ENCODE results near the gene SPACA7.

DNA sequence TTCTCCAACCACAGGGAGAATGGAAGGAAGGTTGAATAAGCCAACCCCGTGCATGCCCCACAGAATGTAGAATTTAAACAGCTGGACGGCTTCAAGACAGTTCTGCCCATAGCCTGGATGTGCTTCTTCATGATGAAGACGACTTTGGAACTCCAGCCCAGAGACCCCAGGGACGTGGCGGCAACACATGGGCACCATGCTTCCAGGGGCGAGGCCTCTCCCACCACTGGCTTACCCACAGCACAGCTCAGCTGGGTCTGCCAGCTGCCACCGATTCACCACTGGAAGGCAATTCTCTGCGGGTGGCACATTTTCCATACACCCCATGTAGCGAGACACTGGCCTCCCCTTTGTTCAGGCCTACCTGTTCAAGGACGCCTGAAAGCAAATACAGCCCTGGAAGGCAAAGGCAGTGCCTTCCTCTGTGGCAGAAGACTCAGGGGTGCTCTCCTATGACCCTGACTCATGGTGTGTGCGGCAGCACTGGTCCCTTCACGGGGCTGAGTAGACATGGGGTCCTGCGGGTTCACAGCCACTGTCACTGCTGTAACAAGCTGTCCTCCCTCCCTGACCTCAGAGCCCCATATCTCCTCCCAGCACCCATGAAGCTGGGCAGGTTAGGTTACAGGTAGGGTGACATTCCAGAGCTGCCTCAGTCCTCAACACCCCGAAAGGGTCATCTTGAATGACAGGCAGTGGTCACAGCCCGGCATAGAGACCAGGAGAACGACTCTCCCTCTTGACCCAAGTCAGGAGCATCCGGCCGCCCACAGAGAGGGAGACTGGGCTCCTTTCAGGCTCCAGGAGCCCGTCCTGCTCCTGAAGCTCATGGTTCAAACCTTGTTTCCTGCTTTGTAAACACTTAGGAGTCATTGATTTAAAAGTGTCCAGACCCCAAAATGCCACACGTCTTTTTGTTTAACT, 72.7 kb downstream of the SPACA7 start:
- no peak for TF ChIP-seq POLR2A (IDR thresholded peaks at IDR 0.05)
- TF ChIP-seq, protein P1, sequence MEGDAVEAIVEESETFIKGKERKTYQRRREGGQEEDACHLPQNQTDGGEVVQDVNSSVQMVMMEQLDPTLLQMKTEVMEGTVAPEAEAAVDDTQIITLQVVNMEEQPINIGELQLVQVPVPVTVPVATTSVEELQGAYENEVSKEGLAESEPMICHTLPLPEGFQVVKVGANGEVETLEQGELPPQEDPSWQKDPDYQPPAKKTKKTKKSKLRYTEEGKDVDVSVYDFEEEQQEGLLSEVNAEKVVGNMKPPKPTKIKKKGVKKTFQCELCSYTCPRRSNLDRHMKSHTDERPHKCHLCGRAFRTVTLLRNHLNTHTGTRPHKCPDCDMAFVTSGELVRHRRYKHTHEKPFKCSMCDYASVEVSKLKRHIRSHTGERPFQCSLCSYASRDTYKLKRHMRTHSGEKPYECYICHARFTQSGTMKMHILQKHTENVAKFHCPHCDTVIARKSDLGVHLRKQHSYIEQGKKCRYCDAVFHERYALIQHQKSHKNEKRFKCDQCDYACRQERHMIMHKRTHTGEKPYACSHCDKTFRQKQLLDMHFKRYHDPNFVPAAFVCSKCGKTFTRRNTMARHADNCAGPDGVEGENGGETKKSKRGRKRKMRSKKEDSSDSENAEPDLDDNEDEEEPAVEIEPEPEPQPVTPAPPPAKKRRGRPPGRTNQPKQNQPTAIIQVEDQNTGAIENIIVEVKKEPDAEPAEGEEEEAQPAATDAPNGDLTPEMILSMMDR (IDR thresholded peaks at IDR 0.05): no peak

Measured in adrenal gland (tissue), 5 donors.